OCI-LY7 (cell line): ENCODE data around the gene SBF1.

ENCODE experiments used
- EZH2phosphoT487 ChIP-seq: fragments of 200-600 bp; sonication (generic); IDR thresholded peaks from 2 replicates; pipeline ENCODE4 v1.6.1; 2018; ENCODE audit warnings: low read depth, borderline replicate concordance, mild to moderate bottlenecking, mixed run types, antibody characterized with exemption, low read length, moderate library complexity, mixed read lengths
- TF ChIP-seq, protein P1 (sequence below): fragments of 200-600 bp; sonication (generic); conservative IDR thresholded peaks from 2 replicates; pipeline ENCODE4 v1.5.1; 2014; ENCODE audit warnings: mild to moderate bottlenecking, antibody characterized with exemption, low read length, moderate library complexity, mixed read lengths

DNA sequence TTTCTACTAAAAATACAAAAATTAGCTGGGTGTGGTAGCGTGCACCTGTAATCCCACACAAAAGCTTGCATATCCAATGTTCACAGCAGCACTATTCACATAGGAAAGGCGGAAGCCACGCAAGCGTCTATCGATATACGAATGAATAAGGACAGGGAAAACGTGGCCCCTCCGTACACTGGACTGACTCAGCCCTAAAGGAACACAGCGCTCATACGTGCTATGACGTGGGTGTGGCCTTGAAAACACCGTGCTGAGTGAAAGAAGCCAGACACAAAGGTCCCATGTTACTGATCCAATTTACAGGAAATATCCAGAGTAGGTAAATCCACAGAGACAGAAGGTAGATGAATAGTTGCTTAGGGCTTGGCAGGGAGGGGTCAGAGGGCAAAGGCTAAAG is 25.6 kb upstream of the SBF1 start:
- TF ChIP-seq, protein P1, sequence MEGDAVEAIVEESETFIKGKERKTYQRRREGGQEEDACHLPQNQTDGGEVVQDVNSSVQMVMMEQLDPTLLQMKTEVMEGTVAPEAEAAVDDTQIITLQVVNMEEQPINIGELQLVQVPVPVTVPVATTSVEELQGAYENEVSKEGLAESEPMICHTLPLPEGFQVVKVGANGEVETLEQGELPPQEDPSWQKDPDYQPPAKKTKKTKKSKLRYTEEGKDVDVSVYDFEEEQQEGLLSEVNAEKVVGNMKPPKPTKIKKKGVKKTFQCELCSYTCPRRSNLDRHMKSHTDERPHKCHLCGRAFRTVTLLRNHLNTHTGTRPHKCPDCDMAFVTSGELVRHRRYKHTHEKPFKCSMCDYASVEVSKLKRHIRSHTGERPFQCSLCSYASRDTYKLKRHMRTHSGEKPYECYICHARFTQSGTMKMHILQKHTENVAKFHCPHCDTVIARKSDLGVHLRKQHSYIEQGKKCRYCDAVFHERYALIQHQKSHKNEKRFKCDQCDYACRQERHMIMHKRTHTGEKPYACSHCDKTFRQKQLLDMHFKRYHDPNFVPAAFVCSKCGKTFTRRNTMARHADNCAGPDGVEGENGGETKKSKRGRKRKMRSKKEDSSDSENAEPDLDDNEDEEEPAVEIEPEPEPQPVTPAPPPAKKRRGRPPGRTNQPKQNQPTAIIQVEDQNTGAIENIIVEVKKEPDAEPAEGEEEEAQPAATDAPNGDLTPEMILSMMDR: no peak
- TF ChIP-seq EZH2phosphoT487: no peak
